Ishikawa (cell line): ENCODE data around the gene AP2M1.

Experiments
- CREB1 ChIP-seq: IDR thresholded peaks from 2 replicates; pipeline ENCODE4 v1.6.1; 2012; ENCODE audit warnings: low read depth
- EP300 ChIP-seq: IDR thresholded peaks from 2 replicates; pipeline ENCODE4 v1.6.1; 2012; ENCODE audit warnings: borderline replicate concordance
- FOXM1 ChIP-seq: IDR thresholded peaks from 2 replicates; pipeline ENCODE4 v1.6.1; 2012; ENCODE audit warnings: low read depth, borderline replicate concordance
- TAF1 ChIP-seq: IDR thresholded peaks from 2 replicates; pipeline ENCODE4 v1.6.1; 2012; ENCODE audit warnings: low read depth, mild to moderate bottlenecking
- TF ChIP-seq, protein P1 (sequence below): IDR thresholded peaks from 2 replicates; pipeline ENCODE4 v1.6.1; 2012; ENCODE audit warnings: low read depth, mild to moderate bottlenecking
- TF ChIP-seq, protein P2 (sequence below): IDR thresholded peaks from 2 replicates; pipeline ENCODE4 v1.6.1; 2012

DNA sequence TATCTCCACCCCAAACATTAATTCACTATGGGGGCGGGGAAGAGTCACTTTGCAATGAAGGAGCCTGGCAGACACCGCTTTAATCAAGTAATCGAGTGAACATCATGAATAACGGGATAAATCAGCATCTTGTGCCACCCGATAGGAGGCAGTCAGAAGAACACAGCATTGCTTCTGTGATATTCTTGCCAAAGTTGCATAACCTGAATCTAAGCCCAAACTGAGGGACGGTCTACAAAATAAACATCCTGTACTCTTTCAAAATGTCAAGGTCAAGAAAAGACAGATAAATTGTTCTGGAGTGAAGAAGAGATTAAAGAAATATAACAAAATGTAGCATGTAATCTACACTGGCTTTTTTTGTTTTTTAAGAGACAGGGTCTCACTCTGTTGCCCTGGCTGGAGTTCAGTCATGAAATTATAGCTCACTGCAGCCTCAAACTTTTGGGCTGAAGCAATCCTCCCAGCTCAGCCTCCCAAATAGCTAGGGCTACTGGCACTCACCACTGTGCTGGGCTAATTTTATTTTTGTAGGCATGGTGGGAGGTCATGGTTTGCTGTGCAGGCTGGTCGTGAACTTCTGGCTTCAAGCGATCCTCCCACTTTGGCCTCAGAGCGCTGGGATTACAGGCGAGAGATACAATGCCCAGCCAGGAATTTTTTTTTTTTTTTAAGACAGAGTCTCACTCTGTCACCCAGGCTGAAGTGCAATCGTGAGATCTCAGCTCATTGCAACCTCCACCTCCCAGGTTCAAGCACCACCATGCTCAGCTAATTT lies 34.7 kb downstream of the AP2M1 start:
- TF ChIP-seq TAF1 (no peak), CREB1 (no peak), FOXM1 (no peak), EP300 (no peak)
- TF ChIP-seq, protein P1, sequence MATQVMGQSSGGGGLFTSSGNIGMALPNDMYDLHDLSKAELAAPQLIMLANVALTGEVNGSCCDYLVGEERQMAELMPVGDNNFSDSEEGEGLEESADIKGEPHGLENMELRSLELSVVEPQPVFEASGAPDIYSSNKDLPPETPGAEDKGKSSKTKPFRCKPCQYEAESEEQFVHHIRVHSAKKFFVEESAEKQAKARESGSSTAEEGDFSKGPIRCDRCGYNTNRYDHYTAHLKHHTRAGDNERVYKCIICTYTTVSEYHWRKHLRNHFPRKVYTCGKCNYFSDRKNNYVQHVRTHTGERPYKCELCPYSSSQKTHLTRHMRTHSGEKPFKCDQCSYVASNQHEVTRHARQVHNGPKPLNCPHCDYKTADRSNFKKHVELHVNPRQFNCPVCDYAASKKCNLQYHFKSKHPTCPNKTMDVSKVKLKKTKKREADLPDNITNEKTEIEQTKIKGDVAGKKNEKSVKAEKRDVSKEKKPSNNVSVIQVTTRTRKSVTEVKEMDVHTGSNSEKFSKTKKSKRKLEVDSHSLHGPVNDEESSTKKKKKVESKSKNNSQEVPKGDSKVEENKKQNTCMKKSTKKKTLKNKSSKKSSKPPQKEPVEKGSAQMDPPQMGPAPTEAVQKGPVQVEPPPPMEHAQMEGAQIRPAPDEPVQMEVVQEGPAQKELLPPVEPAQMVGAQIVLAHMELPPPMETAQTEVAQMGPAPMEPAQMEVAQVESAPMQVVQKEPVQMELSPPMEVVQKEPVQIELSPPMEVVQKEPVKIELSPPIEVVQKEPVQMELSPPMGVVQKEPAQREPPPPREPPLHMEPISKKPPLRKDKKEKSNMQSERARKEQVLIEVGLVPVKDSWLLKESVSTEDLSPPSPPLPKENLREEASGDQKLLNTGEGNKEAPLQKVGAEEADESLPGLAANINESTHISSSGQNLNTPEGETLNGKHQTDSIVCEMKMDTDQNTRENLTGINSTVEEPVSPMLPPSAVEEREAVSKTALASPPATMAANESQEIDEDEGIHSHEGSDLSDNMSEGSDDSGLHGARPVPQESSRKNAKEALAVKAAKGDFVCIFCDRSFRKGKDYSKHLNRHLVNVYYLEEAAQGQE: no peak
- TF ChIP-seq, protein P2, sequence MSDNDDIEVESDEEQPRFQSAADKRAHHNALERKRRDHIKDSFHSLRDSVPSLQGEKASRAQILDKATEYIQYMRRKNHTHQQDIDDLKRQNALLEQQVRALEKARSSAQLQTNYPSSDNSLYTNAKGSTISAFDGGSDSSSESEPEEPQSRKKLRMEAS: no peak
